GM18873 (cell line): ENCODE data around the gene GPC6.

Source experiments
- ATAC-seq: cut with Tn5 transposase; IDR thresholded peaks from one replicate; pipeline ENCODE4 v1.9.1; 2021; ENCODE audit warnings: mild to moderate bottlenecking, moderate library complexity, moderate number of reproducible peaks; ENCODE audit not compliant: unreplicated experiment, low FRiP score

GPC6 gene

GRCh38 chr13:93982179-93982918, 755.7 kb downstream of the GPC6 start:
- ATAC-seq: no peak

GRCh38 chr13:93984052-93984451, 757.4 kb downstream of the GPC6 start:
- no peak for ATAC-seq

GRCh38 chr13:93984876-93985275, 758.3 kb downstream of the GPC6 start:
- ATAC-seq: no peak

GRCh38 chr13:93987458-93987857, 760.9 kb downstream of the GPC6 start:
- ATAC-seq: no peak

GRCh38 chr13:93991569-93991968, 765.0 kb downstream of the GPC6 start:
- ATAC-seq: no peak

- no peak for ATAC-seq
These were observed 769.9 kb downstream of the GPC6 start for GRCh38 chr13:93996481-93996880.

- ATAC-seq: no peak
These were observed 779.7 kb downstream of the GPC6 start for GRCh38 chr13:94006296-94006695.

- no peak for ATAC-seq
These were observed 780.5 kb downstream of the GPC6 start for GRCh38 chr13:94007072-94007471.

GRCh38 chr13:94009701-94010100, 783.1 kb downstream of the GPC6 start:
- no peak for ATAC-seq

GRCh38 chr13:94014461-94014860, 787.9 kb downstream of the GPC6 start:
- ATAC-seq: no peak

- no peak for ATAC-seq
These were observed 793.8 kb downstream of the GPC6 start for GRCh38 chr13:94020426-94020825.

GRCh38 chr13:94020833-94021232, 794.2 kb downstream of the GPC6 start:
- no peak for ATAC-seq

GRCh38 chr13:94028234-94028633, 801.6 kb downstream of the GPC6 start:
- no peak for ATAC-seq

- no peak for ATAC-seq
These were observed 802.0 kb downstream of the GPC6 start for GRCh38 chr13:94028650-94029049.

GRCh38 chr13:94030415-94031119, 804.0 kb downstream of the GPC6 start:
- no peak for ATAC-seq

- ATAC-seq: no peak
These were observed 805.0 kb downstream of the GPC6 start for GRCh38 chr13:94031609-94032008.

- ATAC-seq: no peak
These were observed 806.5 kb downstream of the GPC6 start for GRCh38 chr13:94033098-94033497.

- no peak for ATAC-seq
These were observed 807.4 kb downstream of the GPC6 start for GRCh38 chr13:94033830-94034642.

GRCh38 chr13:94050039-94050438, 823.4 kb downstream of the GPC6 start:
- ATAC-seq: no peak

GRCh38 chr13:94050686-94051085, 824.1 kb downstream of the GPC6 start:
- no peak for ATAC-seq

- ATAC-seq: no peak
These were observed 827.5 kb downstream of the GPC6 start for GRCh38 chr13:94053986-94054593.
